Duodenal mucosa (tissue), 2 donors: ENCODE results near the gene ZNF136.

Experiments used
- H3K27ac ChIP-seq: one replicate; pipeline ENCODE4 v1.7.0; 2013; ENCODE audit warnings: low read depth, low read length
- H3K27me3 ChIP-seq, 2 donors: one replicate each; pipeline ENCODE4 v1.7.0; 2013; ENCODE audit warnings: low read length in 2 of 2, control low read depth in 1 of 2; ENCODE audit not compliant: insufficient read depth in 2 of 2, control insufficient read depth in 1 of 2
- H3K36me3 ChIP-seq, 2 donors: one replicate each; pipeline ENCODE4 v1.7.0; 2013; ENCODE audit warnings: low read length in 2 of 2, control low read depth in 1 of 2; ENCODE audit not compliant: insufficient read depth in 2 of 2, control insufficient read depth in 1 of 2
- H3K4me1 ChIP-seq, 2 donors: one replicate each; pipeline ENCODE4 v1.7.0; 2013; ENCODE audit warnings: low read length in 2 of 2, control low read depth in 1 of 2; ENCODE audit not compliant: insufficient read depth in 2 of 2, control insufficient read depth in 1 of 2
- H3K4me3 ChIP-seq, 2 donors: one replicate each; pipeline ENCODE4 v1.7.0; 2013; ENCODE audit warnings: low read length in 2 of 2, low read depth in 1 of 2
- H3K9ac ChIP-seq, 2 donors: one replicate each; pipeline ENCODE4 v1.7.0; 2013; ENCODE audit warnings: low read length in 2 of 2, low read depth in 1 of 2
- H3K9me3 ChIP-seq, 2 donors: one replicate each; pipeline ENCODE4 v1.7.0; 2013; ENCODE audit warnings: low read length in 2 of 2, control low read depth in 1 of 2; ENCODE audit not compliant: control insufficient read depth in 1 of 2

ZNF136 gene

DNA sequence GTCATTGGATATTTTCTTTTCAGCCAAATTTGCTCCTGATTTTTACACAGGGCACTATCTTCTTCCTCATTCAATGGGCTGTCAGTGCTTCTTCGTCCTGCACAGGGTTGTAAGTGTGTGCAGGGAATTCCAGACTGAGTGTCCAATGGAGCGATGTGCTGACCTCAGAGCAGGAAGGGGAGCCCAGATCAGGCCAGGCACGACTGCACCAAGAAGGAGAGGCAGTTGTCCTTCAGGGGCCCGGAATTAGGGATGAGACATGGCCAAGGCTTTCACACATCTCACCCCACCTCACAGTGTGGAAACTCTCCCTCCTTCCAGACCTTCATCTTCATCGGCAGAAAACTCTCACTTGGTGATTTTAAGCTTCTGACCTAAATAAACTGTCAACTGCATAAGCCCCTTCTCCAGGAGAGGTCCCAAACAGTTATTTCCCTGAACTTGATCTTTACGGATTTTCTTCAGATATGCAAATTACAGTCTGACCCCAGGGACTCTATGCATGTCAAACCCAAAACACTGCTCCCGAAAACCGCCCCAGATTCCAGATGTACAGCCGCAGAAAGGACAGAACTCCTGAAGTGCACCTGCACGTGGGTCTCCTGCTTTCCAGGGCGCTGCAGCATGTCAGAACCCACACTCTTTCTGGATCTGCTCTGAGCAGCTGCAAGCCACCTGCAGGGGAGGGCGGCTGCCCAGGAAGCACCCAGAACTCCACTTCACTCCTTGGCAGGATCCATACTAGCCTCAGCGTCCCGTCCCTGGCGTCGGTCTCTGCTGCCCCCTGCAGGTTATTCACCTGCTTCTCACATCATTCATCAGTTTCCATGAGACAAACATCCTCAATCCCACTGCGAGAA lies 22.1 kb upstream of the ZNF136 start:
- Histone ChIP-seq H3K9ac (peak overlapping the region; percentile 56 to 79), H3K27ac (no peak overlapping the region), H3K4me1 (peaks cover 9 to 16% of the 10 kb centered on the region in 2 donors), H3K4me3 (peak overlapping the region; percentile 73 to 92), H3K9me3 (peaks cover 10 to 11% of the 10 kb centered on the region in 2 donors), H3K27me3 (no peaks in the 10 kb centered on the region), H3K36me3 (peaks cover 15 to 17% of the 10 kb centered on the region in 2 donors)

- no peaks in the 10 kb centered on the region for H3K27me3 ChIP-seq
- H3K36me3 ChIP-seq: peaks cover 15 to 19% of the 10 kb centered on the region in 2 donors
- no peak overlapping the region for H3K9ac ChIP-seq
- peaks cover 9 to 16% of the 10 kb centered on the region in 2 donors for H3K4me1 ChIP-seq
- no peak overlapping the region for H3K4me3 ChIP-seq
- H3K27ac ChIP-seq: no peak overlapping the region
- H3K9me3 ChIP-seq: peaks cover 13 to 15% of the 10 kb centered on the region in 2 donors
Observed at GRCh38 chr19:12141405-12141736, 21.5 kb upstream of the ZNF136 start.

- Histone ChIP-seq H3K4me1 (peaks cover 7% of the 10 kb centered on the region in 2 donors), H3K27me3 (no peaks in the 10 kb centered on the region), H3K27ac (no peak overlapping the region), H3K9me3 (peaks cover 10 to 15% of the 10 kb centered on the region in 2 donors), H3K4me3 (no peak overlapping the region), H3K36me3 (peaks cover 8 to 21% of the 10 kb centered on the region in 2 donors), H3K9ac (no peak overlapping the region)
Observed at GRCh38 chr19:12145348-12145747, 17.5 kb upstream of the ZNF136 start.

DNA sequence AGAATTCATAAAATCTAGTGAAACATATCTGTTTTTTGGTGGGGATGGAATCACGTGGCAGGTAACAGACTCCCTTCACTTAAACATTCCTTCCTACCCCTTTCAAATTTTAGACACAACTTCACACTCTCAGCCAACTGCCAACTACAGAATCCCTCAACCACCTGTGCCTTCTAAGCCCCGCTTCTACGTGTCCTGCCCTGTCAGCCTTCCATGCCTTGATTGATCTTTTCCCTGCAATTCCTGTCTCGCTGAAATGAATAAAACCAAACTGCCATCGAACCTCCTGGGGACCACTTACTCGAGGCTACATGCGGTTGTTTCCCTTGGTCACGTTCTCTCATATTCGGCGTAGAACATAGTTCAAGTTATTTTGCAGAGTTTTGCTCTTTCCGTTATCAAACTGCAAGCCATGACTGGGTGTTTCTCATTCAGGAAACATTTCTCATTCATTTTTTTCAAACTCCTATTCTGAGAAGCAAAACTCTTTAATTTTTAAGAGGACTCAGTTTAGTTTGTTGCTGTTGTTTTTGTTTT lies 7.5 kb upstream of the ZNF136 start:
- no peaks in the 10 kb centered on the region for H3K27me3 ChIP-seq
- no peak overlapping the region for H3K9ac ChIP-seq
- no peaks in the 10 kb centered on the region for H3K9me3 ChIP-seq
- H3K36me3 ChIP-seq: peaks cover 0 to 3% of the 10 kb centered on the region in 2 donors
- H3K27ac ChIP-seq: no peak overlapping the region
- H3K4me3 ChIP-seq: peak overlapping the region; percentile 84 to 89
- peaks cover 4 to 10% of the 10 kb centered on the region in 2 donors for H3K4me1 ChIP-seq

- Histone ChIP-seq H3K36me3 (peaks cover 0 to 3% of the 10 kb centered on the region in 2 donors), H3K4me3 (peak within 1 kb of the TSS; percentile 84 to 89), H3K4me1 (peaks cover 4 to 10% of the 10 kb centered on the region in 2 donors), H3K9ac (peak within 1 kb of the TSS; percentile 70 to 78), H3K27ac (no peak within 1 kb of the TSS), H3K9me3 (no peaks in the 10 kb centered on the region), H3K27me3 (no peaks in the 10 kb centered on the region)
Observed at GRCh38 chr19:12156223-12157058, 6.5 kb upstream of the ZNF136 start, which contains the start of gene ZNF625. ZNF625 (minus strand) TSS chr19:12156734; CDS start chr19:12156558, 176 bp downstream.

DNA sequence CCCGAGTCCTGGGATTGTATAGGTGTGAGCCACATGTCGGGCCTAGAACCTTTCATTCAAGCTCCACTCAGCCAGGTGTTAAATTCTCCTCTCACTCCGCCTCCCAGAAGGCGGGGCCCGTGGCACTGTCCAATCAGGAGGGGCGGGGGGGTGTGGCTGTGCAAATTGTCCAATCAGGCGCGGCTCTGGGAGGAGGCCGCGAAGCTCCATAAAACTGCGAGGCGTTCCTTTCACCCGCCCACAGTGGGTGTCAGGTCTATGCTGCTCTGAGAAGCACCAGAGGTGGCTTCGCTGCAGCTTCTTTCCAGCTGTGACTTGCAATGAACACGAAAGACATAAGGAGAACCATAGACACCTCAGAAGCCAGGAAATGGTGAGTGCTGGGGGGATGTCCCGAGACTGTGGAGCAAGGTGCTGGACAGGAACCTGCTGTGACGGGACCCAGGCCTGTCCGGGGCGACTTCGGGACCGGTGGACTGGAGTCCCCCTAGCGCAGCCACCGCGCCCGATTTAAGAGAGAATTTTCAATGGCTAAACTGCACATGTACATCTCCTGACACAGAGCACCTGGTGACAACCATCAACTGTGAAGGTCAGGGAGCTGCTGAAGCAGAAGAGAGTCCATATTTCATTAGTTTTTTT lies 3.0 kb upstream of the ZNF136 start:
- Histone ChIP-seq H3K4me3 (no peak overlapping the region), H3K27me3 (no peaks in the 10 kb centered on the region), H3K27ac (no peak overlapping the region), H3K9ac (no peak overlapping the region), H3K9me3 (no peaks in the 10 kb centered on the region), H3K4me1 (peaks cover 15 to 22% of the 10 kb centered on the region in 2 donors), H3K36me3 (peaks cover 0 to 3% of the 10 kb centered on the region in 2 donors)

GRCh38 chr19:12162513-12162881 lies 399 bp upstream of the ZNF136 start:
- Histone ChIP-seq H3K9me3 (no peaks in the 10 kb centered on the region), H3K4me1 (peaks cover 11 to 13% of the 10 kb centered on the region in 2 donors), H3K27me3 (no peaks in the 10 kb centered on the region), H3K27ac (no peak overlapping the region), H3K4me3 (peak overlapping the region; percentile 83 to 88), H3K36me3 (peaks cover 0 to 10% of the 10 kb centered on the region in 2 donors), H3K9ac (peak overlapping the region in 1 of 2 donors; percentile 95)

- Histone ChIP-seq H3K4me1 (peaks cover 11 to 13% of the 10 kb centered on the region in 2 donors), H3K9ac (peak overlapping the region; percentile 90 to 95), H3K9me3 (no peaks in the 10 kb centered on the region), H3K36me3 (peaks cover 0 to 11% of the 10 kb centered on the region in 2 donors), H3K27me3 (no peaks in the 10 kb centered on the region), H3K27ac (peak overlapping the region; percentile 93), H3K4me3 (peak overlapping the region; percentile 83 to 88)
Observed at GRCh38 chr19:12163826-12164225, 930 bp downstream of the ZNF136 start.

- no peak overlapping the region for H3K27ac ChIP-seq
- peaks cover 0 to 22% of the 10 kb centered on the region in 2 donors for H3K36me3 ChIP-seq
- H3K4me3 ChIP-seq: no peak overlapping the region
- H3K9me3 ChIP-seq: no peaks in the 10 kb centered on the region
- H3K27me3 ChIP-seq: no peaks in the 10 kb centered on the region
- H3K4me1 ChIP-seq: peaks cover 11 to 13% of the 10 kb centered on the region in 2 donors
- H3K9ac ChIP-seq: no peak overlapping the region
Observed at GRCh38 chr19:12166626-12167025, 3.7 kb downstream of the ZNF136 start.
